Right lobe of liver (tissue), 6 donors: ENCODE measurements around the gene FAM169A. TPM values are rescaled to one million over a fixed set of nuclear protein-coding genes. Genes with fewer than 3 reads are reported as not detected.
"Not testable (repeated sequence)": the region's sequence is repeated elsewhere in the genome, so short reads cannot be mapped to it uniquely, and the experiment has no call there.

Source experiments
- ATAC-seq, 4 donors: fragments of 200-7000 bp; cut with Tn5 transposase; one replicate each; pipeline ENCODE4 v1.9.1; 2020; ENCODE audit warnings: mild to moderate bottlenecking in 4 of 4, moderate library complexity in 4 of 4
- DNase-seq, 3 donors: peaks; one replicate each; pipeline ENCODE4 v3.0.0-alpha.2; 2020
- H3K27ac ChIP-seq, 3 donors: fragments of 200-600 bp; one replicate each; pipeline ENCODE4 v1.8.0; 2022
- H3K27me3 ChIP-seq, 2 donors: fragments of 200-600 bp; one replicate each; pipeline ENCODE4 v1.8.0; 2022
- H3K36me3 ChIP-seq, 4 donors: fragments of 200-600 bp; sonication (generic) in 1 of 4; one replicate each; pipeline versions ENCODE4 v1.5.1 to v1.8.0; 2017 to 2022; ENCODE audit warnings: control low read depth in 1 of 4
- H3K4me1 ChIP-seq, 4 donors: fragments of 200-600 bp; sonication (generic) in 1 of 4; one replicate each; pipeline versions ENCODE4 v1.5.1 to v1.8.0; 2017 to 2022; ENCODE audit warnings: control low read depth in 1 of 4
- H3K4me3 ChIP-seq, 3 donors: fragments of 200-600 bp; one replicate each; pipeline ENCODE4 v1.8.0; 2022
- H3K9me3 ChIP-seq, 4 donors: fragments of 200-600 bp; sonication (generic) in 1 of 4; one replicate each; pipeline versions ENCODE4 v1.5.1 to v1.8.0; 2017 to 2022; ENCODE audit warnings: control low read depth in 1 of 4
- POLR2A ChIP-seq: fragments of 450-650 bp; IDR thresholded peaks from one replicate; pipeline ENCODE4 v1.6.1; 2017; ENCODE audit warnings: antibody characterized with exemption, mild to moderate bottlenecking
- WGBS: methylation state at CpG from one replicate; pipeline ENCODE4 v1.1.6; 2018; ENCODE audit warnings: low coverage, low lambda C conversion rate; ENCODE audit not compliant: insufficient coverage; ENCODE audit errors: missing lambda C conversion rate; 5-methylcytosine and 5-hydroxymethylcytosine counted together
- intact Hi-C, 2 donors: fragments of 100-400 bp; cut with DNase I; formaldehyde crosslinking; loops; one replicate each; pipeline versions ENCODE4 v1.11.2 to v1.14.1; 2022
- total RNA-seq, 6 experiments: library from RNA; depleted of rRNA in 2 of 6; stranded (reverse); fragments of >200 nt in 2 of 6; fragmentation: NEBNext Ultra II Directional in 3 of 6; extraction: Animal tissue kit (Norgen Biotek cat#: 25700) in 3 of 6; gene quantifications; one replicate each; pipeline versions ENCODE4 v1.1.0 to v1.2.4, GENCODE V29; 2016 to 2023
- TF ChIP-seq, protein P1 (sequence below), 4 donors: fragments of 200-600 bp in 3 of 4; fragments of 450-650 bp in 1 of 4; IDR thresholded peaks; one replicate each; pipeline versions ENCODE4 v1.5.1 to v1.8.0; 2016 to 2022; ENCODE audit warnings: antibody characterized with exemption in 4 of 4, mild to moderate bottlenecking in 2 of 4
- donor health status: DM: no; HTN: yes; CAD: no.
- donor health status: DM: no; HTN: no; CAD: no.
- donor health status: DM: no; HTN: no; CAD: no.
- donor health status: DM: no; HTN: yes; CAD: no.
- donor health status: DM: no; HTN: yes; CAD: no.

Gene FAM169A
- total RNA-seq, 6 experiments from 2014 or later = 1.2 to 7.5 (median 4.1) TPM

DNA sequence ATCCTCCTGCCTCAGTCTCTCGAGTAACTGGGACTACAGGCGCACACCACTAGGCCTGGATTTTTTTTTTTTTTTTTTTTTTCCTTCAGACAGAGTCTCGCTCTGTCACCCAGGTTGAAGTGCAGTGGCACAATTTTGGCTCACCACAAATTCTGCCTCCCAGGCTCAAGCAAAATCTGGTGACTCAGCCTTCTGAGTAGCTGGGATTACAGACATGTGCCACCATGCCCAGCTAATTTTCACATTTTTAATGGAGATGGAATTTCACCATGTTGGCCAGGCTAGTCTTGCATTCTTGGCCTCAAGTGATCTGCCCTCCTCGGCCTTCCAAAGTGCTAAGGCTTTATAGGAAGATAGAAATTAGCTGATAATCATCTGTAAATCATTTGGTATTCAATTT, 55.3 kb downstream of the FAM169A start:
- no peaks in the 10 kb centered on the region for H3K4me1 ChIP-seq
- H3K36me3 ChIP-seq = no peaks in the 10 kb centered on the region
- TF ChIP-seq POLR2A = no peak
- TF ChIP-seq, protein P1, sequence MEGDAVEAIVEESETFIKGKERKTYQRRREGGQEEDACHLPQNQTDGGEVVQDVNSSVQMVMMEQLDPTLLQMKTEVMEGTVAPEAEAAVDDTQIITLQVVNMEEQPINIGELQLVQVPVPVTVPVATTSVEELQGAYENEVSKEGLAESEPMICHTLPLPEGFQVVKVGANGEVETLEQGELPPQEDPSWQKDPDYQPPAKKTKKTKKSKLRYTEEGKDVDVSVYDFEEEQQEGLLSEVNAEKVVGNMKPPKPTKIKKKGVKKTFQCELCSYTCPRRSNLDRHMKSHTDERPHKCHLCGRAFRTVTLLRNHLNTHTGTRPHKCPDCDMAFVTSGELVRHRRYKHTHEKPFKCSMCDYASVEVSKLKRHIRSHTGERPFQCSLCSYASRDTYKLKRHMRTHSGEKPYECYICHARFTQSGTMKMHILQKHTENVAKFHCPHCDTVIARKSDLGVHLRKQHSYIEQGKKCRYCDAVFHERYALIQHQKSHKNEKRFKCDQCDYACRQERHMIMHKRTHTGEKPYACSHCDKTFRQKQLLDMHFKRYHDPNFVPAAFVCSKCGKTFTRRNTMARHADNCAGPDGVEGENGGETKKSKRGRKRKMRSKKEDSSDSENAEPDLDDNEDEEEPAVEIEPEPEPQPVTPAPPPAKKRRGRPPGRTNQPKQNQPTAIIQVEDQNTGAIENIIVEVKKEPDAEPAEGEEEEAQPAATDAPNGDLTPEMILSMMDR (IDR thresholded peaks at IDR 0.05) = no peak
- no peak for DNase-seq
- ATAC-seq = no peak
- no peak overlapping the region for H3K27ac ChIP-seq
- intact Hi-C loops = no loop called here
- no peaks in the 10 kb centered on the region for H3K9me3 ChIP-seq
- 89% methylated on average over 2 of the region's 4 CpGs for WGBS
- H3K4me3 ChIP-seq = no peak overlapping the region
- no peaks in the 10 kb centered on the region for H3K27me3 ChIP-seq

DNA sequence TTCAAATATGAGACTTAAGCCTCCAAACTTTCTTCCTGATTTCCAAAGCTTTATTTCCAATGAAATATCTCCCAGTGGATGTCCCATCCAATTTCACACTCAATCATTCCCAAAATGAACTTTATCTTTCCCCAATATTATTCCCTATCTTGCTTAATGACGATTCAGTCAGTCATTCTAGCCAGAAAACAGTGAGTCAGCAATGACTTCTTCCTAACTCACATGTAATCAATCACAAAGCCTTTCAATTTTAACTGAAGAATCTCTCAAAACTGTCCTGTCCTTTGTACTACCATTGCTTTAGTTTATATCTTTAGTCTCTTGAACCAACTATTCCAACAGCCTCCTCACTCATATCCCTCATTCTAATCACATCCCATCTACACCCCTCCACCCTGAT, 64.2 kb downstream of the FAM169A start:
- DNase-seq = no peak
- no peak for ATAC-seq
- no peak overlapping the region for H3K4me3 ChIP-seq
- intact Hi-C loops = no loop called here
- TF ChIP-seq, protein P1 (IDR thresholded peaks at IDR 0.05) = no peak
- TF ChIP-seq POLR2A = no peak
- no peaks in the 10 kb centered on the region for H3K27me3 ChIP-seq
- WGBS = 32% methylated on average over 1 of the region's 1 CpG
- no peak overlapping the region for H3K27ac ChIP-seq
- H3K9me3 ChIP-seq = no peaks in the 10 kb centered on the region
- H3K4me1 ChIP-seq = no peaks in the 10 kb centered on the region
- H3K36me3 ChIP-seq = no peaks in the 10 kb centered on the region

DNA sequence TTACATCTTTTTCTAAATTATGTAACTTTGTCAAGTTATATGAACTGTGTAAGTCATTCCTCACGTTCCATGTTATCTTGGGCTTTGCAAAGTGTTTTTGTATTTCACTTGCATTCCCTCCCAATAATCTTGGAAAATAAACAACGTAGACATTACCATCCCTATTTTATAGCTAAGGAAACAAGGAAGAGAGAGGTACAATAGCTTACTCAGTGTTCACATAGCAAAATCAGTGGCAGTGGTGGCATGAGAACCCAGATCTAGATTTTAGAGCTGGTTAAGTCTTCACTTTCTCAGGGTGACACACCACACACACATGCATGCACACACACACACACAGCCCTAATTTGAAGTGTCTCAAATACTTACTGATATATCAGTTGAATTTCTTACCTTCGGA, 65.0 kb downstream of the FAM169A start:
- WGBS = 79% methylated on average over 3 of the region's 3 CpGs
- TF ChIP-seq, protein P1 (IDR thresholded peaks at IDR 0.05) = no peak
- H3K27ac ChIP-seq = no peak overlapping the region
- DNase-seq (no peak), ATAC-seq (no peak)
- no peaks in the 10 kb centered on the region for H3K9me3 ChIP-seq
- intact Hi-C loops = no loop called here
- no peaks in the 10 kb centered on the region for H3K36me3 ChIP-seq
- H3K4me3 ChIP-seq = no peak overlapping the region
- no peaks in the 10 kb centered on the region for H3K4me1 ChIP-seq
- H3K27me3 ChIP-seq = no peaks in the 10 kb centered on the region

DNA sequence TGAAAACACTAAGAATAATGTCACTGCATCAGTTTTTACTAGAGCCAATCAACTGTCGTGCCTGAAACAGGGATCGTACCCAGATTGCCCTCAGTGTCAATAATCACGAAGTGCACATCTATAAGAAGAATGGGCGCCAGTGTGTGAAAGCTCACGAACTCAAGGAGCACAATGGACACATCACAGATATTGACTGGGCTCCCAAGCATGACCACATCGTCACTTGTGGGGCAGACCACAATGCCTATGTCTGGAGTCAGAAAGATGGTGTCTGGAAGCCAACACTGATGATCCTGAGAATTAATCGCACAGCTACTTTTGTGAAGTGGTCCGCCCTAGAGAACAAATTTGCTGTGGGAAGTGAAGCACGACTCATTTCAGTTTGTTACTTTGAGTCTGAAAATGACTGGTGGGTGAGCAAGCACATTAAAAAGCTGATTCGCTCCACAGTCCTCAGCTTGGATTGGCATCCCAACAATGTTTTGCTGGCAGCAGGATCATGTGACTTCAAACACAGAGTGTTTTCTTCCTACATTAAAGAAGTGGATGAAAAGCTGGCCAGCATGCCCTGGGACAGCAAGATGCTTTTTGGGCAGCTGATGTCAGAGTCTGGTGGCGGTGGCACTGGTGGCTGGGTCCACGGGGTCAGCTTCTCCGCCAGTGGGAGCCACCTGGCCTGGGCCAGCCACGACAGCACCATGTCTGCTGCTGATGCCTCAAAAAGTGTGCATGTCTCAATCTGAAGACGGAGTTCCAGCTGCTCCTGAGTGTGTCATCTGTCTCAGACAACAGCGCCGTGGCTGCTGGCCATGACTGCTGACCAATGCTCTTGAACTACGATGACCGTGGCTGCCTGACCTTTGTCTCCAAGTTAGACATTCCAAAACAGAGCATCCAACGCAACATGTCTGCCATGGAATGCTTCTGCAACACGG, 66.9 kb downstream of the FAM169A start:
- intact Hi-C loops = no loop called here
- H3K27me3 ChIP-seq = no peaks in the 10 kb centered on the region
- TF ChIP-seq POLR2A = no peak
- TF ChIP-seq, protein P1 (IDR thresholded peaks at IDR 0.05) = no peak
- no peaks in the 10 kb centered on the region for H3K4me1 ChIP-seq
- H3K36me3 ChIP-seq = no peaks in the 10 kb centered on the region
- 91% methylated on average over 10 of the region's 21 CpGs for WGBS
- no peak overlapping the region for H3K4me3 ChIP-seq
- no peak for DNase-seq
- no peaks in the 10 kb centered on the region for H3K9me3 ChIP-seq
- no peak for ATAC-seq
- H3K27ac ChIP-seq = no peak overlapping the region

DNA sequence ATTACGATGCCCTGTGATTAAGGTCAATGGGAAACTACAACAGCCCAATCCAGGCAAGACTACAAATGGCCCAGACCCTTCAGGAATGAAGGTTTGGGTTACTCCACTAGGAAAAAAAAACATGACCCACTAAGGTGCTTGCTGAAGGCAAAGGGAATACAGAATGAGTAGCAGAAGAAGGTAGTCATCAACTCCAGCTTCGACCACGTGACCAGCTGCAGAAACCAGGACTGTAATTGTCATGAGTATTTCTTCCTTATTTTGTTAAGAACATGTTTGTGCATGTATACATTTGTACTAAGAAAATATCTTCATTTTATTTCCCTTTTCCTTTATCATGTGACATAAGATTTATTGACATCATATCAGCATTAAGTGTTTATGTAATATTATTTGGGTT, 74.5 kb downstream of the FAM169A start:
- ATAC-seq, H3K9me3 ChIP-seq, DNase-seq, H3K4me3 ChIP-seq, H3K36me3 ChIP-seq, H3K27me3 ChIP-seq, intact Hi-C loops, H3K4me1 ChIP-seq, H3K27ac ChIP-seq: not testable (repeated sequence)
- 89% methylated on average over 2 of the region's 3 CpGs for WGBS
